Glomerular visceral epithelial cell (primary cell): Measurements from ENCODE around the gene NUP54.

Experiments used
- DNase-seq: peaks from one replicate; pipeline ENCODE4 v3.0.0-alpha.2; 2016; ENCODE audit errors: extremely low spot score

NUP54 gene

DNA sequence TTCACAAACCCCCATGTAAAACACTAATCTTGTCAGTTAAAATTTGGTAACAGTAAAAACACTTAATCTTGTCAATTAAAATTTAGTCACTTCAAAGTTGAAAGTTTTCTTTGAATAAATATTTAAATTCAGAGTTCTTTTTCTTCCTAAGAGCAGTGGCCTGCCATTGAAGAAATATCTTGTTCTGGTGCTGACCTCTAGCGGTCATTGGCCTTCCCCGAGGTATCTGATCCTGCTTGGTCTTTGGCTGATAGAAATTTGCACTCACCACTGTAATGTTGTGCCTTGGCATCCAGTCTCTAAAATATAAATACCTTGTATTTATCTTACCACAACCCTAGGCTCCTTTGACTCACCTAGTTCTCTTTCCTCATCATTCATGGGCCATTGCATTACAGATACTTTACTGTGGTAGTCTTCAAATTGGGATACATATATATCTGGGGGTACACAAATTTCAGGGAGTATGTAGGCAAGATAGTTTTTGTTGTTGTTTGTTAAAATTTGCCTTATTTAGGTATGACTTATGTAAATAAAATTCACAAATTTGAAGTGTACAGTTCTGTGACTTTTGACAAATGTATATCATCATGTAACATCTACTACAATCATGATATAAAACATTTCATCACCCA is 80.4 kb downstream of the NUP54 start:
- DNase-seq = peak; percentile 67

DNA sequence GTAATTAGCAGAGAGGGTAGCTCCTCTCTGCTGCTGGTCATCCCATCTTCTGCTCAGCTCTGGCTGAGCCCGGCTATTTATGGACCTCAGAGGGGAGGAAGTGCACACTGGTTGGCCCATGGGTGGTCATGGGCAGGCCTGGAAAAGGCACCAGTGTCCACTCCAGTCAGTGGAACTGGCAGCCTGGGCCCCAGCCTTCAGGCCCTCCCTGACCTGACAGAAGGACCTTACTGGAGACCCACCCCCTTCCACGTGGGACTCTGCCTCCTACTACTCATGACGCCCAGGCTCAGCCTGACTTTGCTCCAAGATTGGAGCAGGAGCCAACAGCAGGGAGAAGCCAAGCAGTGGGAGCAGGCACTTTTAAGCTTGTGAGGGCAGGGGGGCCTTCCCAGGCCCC is 81.7 kb downstream of the NUP54 start:
- DNase-seq = no peak
